Right forelimb (tissue), 1 donor: ENCODE measurements around the gene OR51B2.
"Not testable (repeated sequence)": the region's sequence is repeated elsewhere in the genome, so short reads cannot be mapped to it uniquely, and the experiment has no call there.

ENCODE experiments used
- DNase-seq: peaks from one replicate; pipeline ENCODE4 v3.0.0-alpha.2; 2018

The OR51B2 gene

GRCh38 chr11:5324197-5324596, at the start of gene OR51B2:
Gene OR51B2, minus strand, starts transcription at chr11:5324297. Its CDS starts 0 bp downstream, at chr11:5324297.
- DNase-seq, result no peak

- DNase-seq, result no peak
These were observed 45.7 kb upstream of the OR51B2 start for GRCh38 chr11:5369789-5370188.

GRCh38 chr11:5368502-5369043, 44.5 kb upstream of the OR51B2 start:
- no peak for DNase-seq

- DNase-seq, result no peak
These were observed 43.5 kb upstream of the OR51B2 start for GRCh38 chr11:5367448-5368074.

GRCh38 chr11:5366856-5367255, 42.8 kb upstream of the OR51B2 start:
- no peak for DNase-seq

GRCh38 chr11:5366365-5366764, 42.3 kb upstream of the OR51B2 start:
- not testable (repeated sequence) for DNase-seq

GRCh38 chr11:5364214-5364613, 40.1 kb upstream of the OR51B2 start:
- DNase-seq, result no peak

GRCh38 chr11:5363679-5364078, 39.6 kb upstream of the OR51B2 start:
- no peak for DNase-seq

- DNase-seq, result no peak
These were observed 38.0 kb upstream of the OR51B2 start for GRCh38 chr11:5362017-5362625.

GRCh38 chr11:5356031-5356430, 31.9 kb upstream of the OR51B2 start:
- not testable (repeated sequence) for DNase-seq

GRCh38 chr11:5351208-5351607, 27.1 kb upstream of the OR51B2 start, which contains the start of gene OR51B6:
Gene OR51B6, plus strand, starts transcription at chr11:5351508. Its CDS starts 0 bp downstream, at chr11:5351508.
- DNase-seq, result no peak

- no peak for DNase-seq
These were observed 25.5 kb upstream of the OR51B2 start for GRCh38 chr11:5349550-5349949.

GRCh38 chr11:5348551-5349194, 24.6 kb upstream of the OR51B2 start:
- DNase-seq, result no peak

- DNase-seq, result no peak
These were observed 21.7 kb upstream of the OR51B2 start for GRCh38 chr11:5345831-5346230.

GRCh38 chr11:5343474-5344335, 19.6 kb upstream of the OR51B2 start, which contains the start of gene OR51B5:
Gene OR51B5, minus strand, starts transcription at chr11:5343524. Its CDS starts 0 bp downstream, at chr11:5343524.
- DNase-seq, result no peak

GRCh38 chr11:5339771-5340322, 15.8 kb upstream of the OR51B2 start:
- no peak for DNase-seq

GRCh38 chr11:5337253-5337652, 13.2 kb upstream of the OR51B2 start:
- DNase-seq, result not testable (repeated sequence)

GRCh38 chr11:5336331-5336730, 12.2 kb upstream of the OR51B2 start:
- DNase-seq, result no peak

- DNase-seq, result no peak
These were observed 11.1 kb upstream of the OR51B2 start for GRCh38 chr11:5335170-5335569.

GRCh38 chr11:5317292-5317691, 6.8 kb downstream of the OR51B2 start:
- no peak for DNase-seq

GRCh38 chr11:5313326-5314023, 10.6 kb downstream of the OR51B2 start:
- DNase-seq, result not testable (repeated sequence)

- DNase-seq, result no peak
These were observed 13.7 kb downstream of the OR51B2 start for GRCh38 chr11:5310423-5310822.
